GM19238 (cell line): ENCODE data around the gene MTHFD1L.
"Not testable (repeated sequence)": the region's sequence is repeated elsewhere in the genome, so short reads cannot be mapped to it uniquely, and the experiment has no call there.

Source experiments
- DNase-seq: peaks from one replicate; pipeline ENCODE4 v3.0.0; 2011; ENCODE audit warnings: low spot score; ENCODE audit not compliant: insufficient read length

The MTHFD1L gene

GRCh38 chr6:151065027-151065815 is 199.7 kb downstream of the MTHFD1L start:
- DNase-seq = no peak

GRCh38 chr6:151067684-151068596 is 202.4 kb downstream of the MTHFD1L start:
- DNase-seq = no peak

GRCh38 chr6:151068761-151069312 is 203.3 kb downstream of the MTHFD1L start:
- DNase-seq = no peak

GRCh38 chr6:151069641-151070040 is 204.1 kb downstream of the MTHFD1L start:
- DNase-seq = no peak

GRCh38 chr6:151070631-151071051 is 205.1 kb downstream of the MTHFD1L start:
- DNase-seq = no peak

GRCh38 chr6:151071295-151071694 is 205.8 kb downstream of the MTHFD1L start:
- no peak for DNase-seq

GRCh38 chr6:151073146-151073545 is 207.6 kb downstream of the MTHFD1L start:
- no peak for DNase-seq

- DNase-seq = no peak
These were observed 208.2 kb downstream of the MTHFD1L start for GRCh38 chr6:151073701-151074100.

GRCh38 chr6:151075005-151075404 is 209.5 kb downstream of the MTHFD1L start:
- DNase-seq = no peak

GRCh38 chr6:151075527-151075926 is 210.0 kb downstream of the MTHFD1L start:
- DNase-seq = no peak

GRCh38 chr6:151075930-151076555 is 210.5 kb downstream of the MTHFD1L start:
- DNase-seq = no peak

GRCh38 chr6:151078655-151079054 is 213.2 kb downstream of the MTHFD1L start:
- DNase-seq = no peak

GRCh38 chr6:151081656-151082055 is 216.2 kb downstream of the MTHFD1L start:
- no peak for DNase-seq

GRCh38 chr6:151082079-151082478 is 216.6 kb downstream of the MTHFD1L start:
- DNase-seq = no peak

- no peak for DNase-seq
These were observed 218.8 kb downstream of the MTHFD1L start for GRCh38 chr6:151084275-151084674.

GRCh38 chr6:151087055-151087454 is 221.6 kb downstream of the MTHFD1L start:
- not testable (repeated sequence) for DNase-seq

GRCh38 chr6:151087861-151088598 is 222.5 kb downstream of the MTHFD1L start:
- DNase-seq = no peak

GRCh38 chr6:151088599-151088935 is 223.1 kb downstream of the MTHFD1L start:
- DNase-seq = no peak

GRCh38 chr6:151088963-151089362 is 223.5 kb downstream of the MTHFD1L start:
- no peak for DNase-seq

GRCh38 chr6:151089978-151090377 is 224.5 kb downstream of the MTHFD1L start:
- DNase-seq = no peak

- no peak for DNase-seq
These were observed 226.1 kb downstream of the MTHFD1L start for GRCh38 chr6:151091571-151091970.
